Neural progenitor cell (in vitro differentiated cells): ENCODE results near the gene FRAS1.

Experiments
- CTCF ChIP-seq: fragments of 200-600 bp; sonication (generic); IDR thresholded peaks from 2 replicates; pipeline ENCODE4 v1.5.1; 2017; ENCODE audit warnings: antibody characterized with exemption, mild to moderate bottlenecking
- EZH2 ChIP-seq: fragments of 200-600 bp; sonication (generic); IDR thresholded peaks from 2 replicates; pipeline ENCODE4 v1.6.1; 2017; ENCODE audit warnings: antibody characterized with exemption, mild to moderate bottlenecking, moderate library complexity

GRCh38 chr4:78460368-78460767 is 403.2 kb downstream of the FRAS1 start:
- TF ChIP-seq CTCF (no peak), EZH2 (no peak)
